ENCODE data around the gene HPCAL1. TPM values are rescaled to one million over a fixed set of nuclear protein-coding genes. Genes with fewer than 3 reads are reported as not detected.

Gene HPCAL1
- total RNA-seq, 3 donors from 2014 or later (not counting 1 experiment from before 2014, with no cell fraction given): 31.1 to 45.2 (median 39.8) TPM

- peaks cover 0 to 13% of the 10 kb centered on the region in 2 donors for H3K27me3 Mint-ChIP-seq (ENCODE audit: low read depth in 2 of 2)
- no peaks in the 10 kb centered on the region for H3K9me3 ChIP-seq (ENCODE audit: control insufficient read depth, insufficient read depth, low read length)
- no peak overlapping the region for H3K4me3 Mint-ChIP-seq
- H3K27ac Mint-ChIP-seq: no peak overlapping the region
- no peaks in the 10 kb centered on the region for H3K27me3 ChIP-seq (ENCODE audit: control insufficient read depth, insufficient read depth, low read length)
- ATAC-seq (no peak), DNase-seq (no peak)
- peaks cover 11% of the 10 kb centered on the region for H3K36me3 Mint-ChIP-seq
- intact Hi-C loops (cut with micrococcal nuclease): loop anchor here (10.0 kb wide), 1 partner anchor 623 kb away; no protein-coding TSS in a partner anchor
- H3K4me1 ChIP-seq (ENCODE audit: control insufficient read depth, insufficient read depth, low read length): peaks cover 9% of the 10 kb centered on the region
- H3K4me1 Mint-ChIP-seq: peaks cover 0 to 11% of the 10 kb centered on the region in 2 donors
- H3K9me3 Mint-ChIP-seq: no peaks in the 10 kb centered on the region
- H3K4me3 ChIP-seq (ENCODE audit: low read length): no peak overlapping the region
- TF ChIP-seq CTCF (IDR thresholded peaks at IDR 0.05): no peak
- WGBS (ENCODE audit: insufficient coverage): 94% methylated on average over 9 of the region's 9 CpGs
- H3K27ac ChIP-seq (ENCODE audit: low read length): no peak overlapping the region
- peaks cover 35% of the 10 kb centered on the region for H3K36me3 ChIP-seq (ENCODE audit: control insufficient read depth, insufficient read depth, low read length)
Observed at GRCh38 chr2:10437806-10438205, 135.1 kb downstream of the HPCAL1 start.

- Mint-ChIP-seq H3K27me3 (ENCODE audit: low read depth in 2 of 2) (peaks cover 0 to 6% of the 10 kb centered on the region in 2 donors), H3K4me1 (peaks cover 0 to 5% of the 10 kb centered on the region in 2 donors), H3K4me3 (no peak overlapping the region), H3K9me3 (no peaks in the 10 kb centered on the region), H3K36me3 (peaks cover 11% of the 10 kb centered on the region), H3K27ac (no peak overlapping the region)
- WGBS (ENCODE audit: insufficient coverage): 91% methylated on average over 14 of the region's 14 CpGs
- H3K27me3 ChIP-seq (ENCODE audit: control insufficient read depth, insufficient read depth, low read length): no peaks in the 10 kb centered on the region
- ATAC-seq (no peak), DNase-seq (no peak)
- no peak for TF ChIP-seq CTCF (IDR thresholded peaks at IDR 0.05)
- no peak overlapping the region for H3K27ac ChIP-seq (ENCODE audit: low read length)
- H3K4me1 ChIP-seq (ENCODE audit: control insufficient read depth, insufficient read depth, low read length): peaks cover 9% of the 10 kb centered on the region
- intact Hi-C loops (cut with micrococcal nuclease): loop anchor here (10.0 kb wide), 1 partner anchor 624 kb away; no protein-coding TSS in a partner anchor
- H3K9me3 ChIP-seq (ENCODE audit: control insufficient read depth, insufficient read depth, low read length): no peaks in the 10 kb centered on the region
- no peak overlapping the region for H3K4me3 ChIP-seq (ENCODE audit: low read length)
- H3K36me3 ChIP-seq (ENCODE audit: control insufficient read depth, insufficient read depth, low read length): peaks cover 44% of the 10 kb centered on the region
Observed at GRCh38 chr2:10438688-10439087, 136.0 kb downstream of the HPCAL1 start.

- H3K27me3 ChIP-seq (ENCODE audit: control insufficient read depth, insufficient read depth, low read length): no peaks in the 10 kb centered on the region
- H3K4me3 Mint-ChIP-seq: no peak overlapping the region
- no peak for ATAC-seq
- no peak overlapping the region for H3K27ac Mint-ChIP-seq
- H3K9me3 Mint-ChIP-seq: no peaks in the 10 kb centered on the region
- H3K27me3 Mint-ChIP-seq (ENCODE audit: low read depth in 2 of 2): peaks cover 0 to under 1% of the 10 kb centered on the region in 2 donors
- no peak for DNase-seq
- H3K4me3 ChIP-seq (ENCODE audit: low read length): no peak overlapping the region
- no peak for TF ChIP-seq CTCF (IDR thresholded peaks at IDR 0.05)
- no peaks in the 10 kb centered on the region for H3K9me3 ChIP-seq (ENCODE audit: control insufficient read depth, insufficient read depth, low read length)
- peaks cover 0 to 5% of the 10 kb centered on the region in 2 donors for H3K4me1 Mint-ChIP-seq
- intact Hi-C loops (cut with micrococcal nuclease): loop anchor here (10.0 kb wide), 1 partner anchor 625 kb away; no protein-coding TSS in a partner anchor
- 89% methylated on average over 11 of the region's 11 CpGs for WGBS (ENCODE audit: insufficient coverage)
- H3K27ac ChIP-seq (ENCODE audit: low read length): no peak overlapping the region
- H3K36me3 Mint-ChIP-seq: peaks cover 11% of the 10 kb centered on the region
- H3K4me1 ChIP-seq (ENCODE audit: control insufficient read depth, insufficient read depth, low read length): peaks cover 9% of the 10 kb centered on the region
- H3K36me3 ChIP-seq (ENCODE audit: control insufficient read depth, insufficient read depth, low read length): peaks cover 50% of the 10 kb centered on the region
Observed at GRCh38 chr2:10439185-10439879, 136.6 kb downstream of the HPCAL1 start.
